Body of pancreas (tissue), 4 donors: ENCODE results near the gene CFAP54. TPM values are rescaled to one million over a fixed set of nuclear protein-coding genes. Genes with fewer than 3 reads are reported as not detected.
"Not testable (repeated sequence)": the region's sequence is repeated elsewhere in the genome, so short reads cannot be mapped to it uniquely, and the experiment has no call there.

Experiments used
- ATAC-seq: fragments of 150-250 bp; one replicate; pipeline ENCODE4 v1.9.1; 2016
- DNase-seq, 4 donors: peaks; one replicate each; pipeline ENCODE4 v3.0.0-alpha.2; 2019
- H3K27ac ChIP-seq, 4 donors: fragments of 200-600 bp; sonication (generic); 1 replicate in 3 of 4; 2 replicates in 1 of 4; pipeline versions ENCODE4 v1.5.1 to v1.6.1; 2016 to 2019; ENCODE audit warnings: mild to moderate bottlenecking in 1 of 4, mixed read lengths in 1 of 4, moderate library complexity in 1 of 4
- H3K27me3 ChIP-seq, 2 donors: fragments of 200-600 bp; sonication (generic); one replicate each; pipeline ENCODE4 v1.6.0; 2016; ENCODE audit warnings: mild to moderate bottlenecking in 1 of 2
- H3K36me3 ChIP-seq, 2 donors: fragments of 200-600 bp; sonication (generic); replicated peaks in 1 of 2; 2 replicates each; pipeline ENCODE4 v1.5.1; 2016; ENCODE audit warnings: low read depth in 2 of 2; ENCODE audit not compliant: insufficient read depth in 1 of 2
- H3K4me1 ChIP-seq: fragments of 200-600 bp; sonication (generic); one replicate; pipeline ENCODE4 v1.6.0; 2016
- H3K4me3 ChIP-seq, 2 donors: fragments of 200-600 bp; sonication (generic); 1 replicate in 1 of 2; 2 replicates in 1 of 2; pipeline ENCODE4 v1.5.1; 2016 to 2019
- H3K9me3 ChIP-seq, 3 donors: fragments of 200-600 bp; sonication (generic); 1 replicate in 2 of 3; 2 replicates in 1 of 3; pipeline ENCODE4 v1.5.1; 2016
- POLR2A ChIP-seq, 3 donors: fragments of 450-650 bp; IDR thresholded peaks; one replicate each; pipeline ENCODE4 v1.6.1; 2016; ENCODE audit warnings: antibody characterized with exemption in 3 of 3, mild to moderate bottlenecking in 2 of 3
- WGBS, 2 donors: methylation state at CpG; one replicate each; pipeline ENCODE4 v1.1.5; 2017; 5-methylcytosine and 5-hydroxymethylcytosine counted together
- intact Hi-C: fragments of 100-400 bp; cut with DNase I; formaldehyde crosslinking; loops from one replicate; pipeline ENCODE4 v1.15.1; 2023
- total RNA-seq, 2 donors: library from RNA; depleted of rRNA; stranded (reverse); fragments of >200 nt; gene quantifications; one replicate each; pipeline ENCODE4 v1.1.0, GENCODE V29; 2016
- TF ChIP-seq, protein P1 (sequence below), 7 experiments: fragments of 450-650 bp in 4 of 7; fragments of 200-600 bp in 3 of 7; sonication (generic) in 3 of 7; IDR thresholded peaks; one replicate each; pipeline ENCODE4 v1.5.1; 2016 to 2019; ENCODE audit warnings: antibody characterized with exemption in 7 of 7

CFAP54 gene
- total RNA-seq, 2 donors from 2014 or later: 0.52 TPM; not detected in 1

- Histone ChIP-seq H3K27ac (no peak overlapping the region), H3K4me1 (no peaks in the 10 kb centered on the region), H3K27me3 (no peaks in the 10 kb centered on the region), H3K36me3 (no peaks in the 10 kb centered on the region), H3K9me3 (no peaks in the 10 kb centered on the region), H3K4me3 (no peak overlapping the region)
- no peak for ATAC-seq
- no peak for DNase-seq
- intact Hi-C loops: no loop called here
- TF ChIP-seq, protein P1, sequence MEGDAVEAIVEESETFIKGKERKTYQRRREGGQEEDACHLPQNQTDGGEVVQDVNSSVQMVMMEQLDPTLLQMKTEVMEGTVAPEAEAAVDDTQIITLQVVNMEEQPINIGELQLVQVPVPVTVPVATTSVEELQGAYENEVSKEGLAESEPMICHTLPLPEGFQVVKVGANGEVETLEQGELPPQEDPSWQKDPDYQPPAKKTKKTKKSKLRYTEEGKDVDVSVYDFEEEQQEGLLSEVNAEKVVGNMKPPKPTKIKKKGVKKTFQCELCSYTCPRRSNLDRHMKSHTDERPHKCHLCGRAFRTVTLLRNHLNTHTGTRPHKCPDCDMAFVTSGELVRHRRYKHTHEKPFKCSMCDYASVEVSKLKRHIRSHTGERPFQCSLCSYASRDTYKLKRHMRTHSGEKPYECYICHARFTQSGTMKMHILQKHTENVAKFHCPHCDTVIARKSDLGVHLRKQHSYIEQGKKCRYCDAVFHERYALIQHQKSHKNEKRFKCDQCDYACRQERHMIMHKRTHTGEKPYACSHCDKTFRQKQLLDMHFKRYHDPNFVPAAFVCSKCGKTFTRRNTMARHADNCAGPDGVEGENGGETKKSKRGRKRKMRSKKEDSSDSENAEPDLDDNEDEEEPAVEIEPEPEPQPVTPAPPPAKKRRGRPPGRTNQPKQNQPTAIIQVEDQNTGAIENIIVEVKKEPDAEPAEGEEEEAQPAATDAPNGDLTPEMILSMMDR (IDR thresholded peaks at IDR 0.05): no peak
- no peak for TF ChIP-seq POLR2A (IDR thresholded peaks at IDR 0.05)
Observed at GRCh38 chr12:96454396-96454795, 35.0 kb upstream of the CFAP54 start.

DNA sequence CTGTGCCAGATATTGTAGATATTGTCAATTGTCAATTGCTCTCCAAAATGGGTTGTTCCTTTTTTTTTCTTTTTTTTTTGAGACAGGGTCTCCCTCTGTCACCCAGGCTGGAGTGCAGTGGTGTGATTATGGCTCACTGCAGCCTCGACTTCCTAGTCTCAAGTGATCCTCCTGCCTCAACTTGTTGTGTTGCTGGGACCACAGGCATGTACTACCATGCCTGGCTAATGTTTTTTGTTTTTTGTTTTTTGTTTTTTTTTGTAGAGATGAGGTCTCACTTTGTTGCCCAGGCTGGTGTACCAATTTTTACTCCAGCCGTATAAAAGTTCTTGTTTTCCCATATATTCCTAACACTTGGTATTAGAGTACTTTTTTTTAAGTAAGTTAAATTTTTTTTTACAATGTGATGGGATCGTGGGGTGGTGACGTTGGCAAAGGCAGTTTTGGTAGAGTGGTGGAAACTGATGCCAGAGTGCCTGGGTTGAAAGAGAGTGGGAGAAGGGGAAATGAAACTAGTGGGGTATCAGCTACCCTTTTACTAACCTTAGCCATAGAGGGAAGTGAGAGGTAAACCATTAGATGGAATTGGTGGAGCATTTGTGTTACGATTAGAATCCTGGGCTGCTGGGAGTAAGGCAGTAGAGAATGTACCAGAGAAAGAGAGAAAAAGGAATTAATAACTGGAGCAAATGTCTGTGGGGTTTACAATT lies 33.0 kb upstream of the CFAP54 start:
- H3K4me1 ChIP-seq: no peaks in the 10 kb centered on the region
- ATAC-seq: no peak
- TF ChIP-seq POLR2A (IDR thresholded peaks at IDR 0.05): no peak
- TF ChIP-seq, protein P1 (IDR thresholded peaks at IDR 0.05): no peak
- H3K4me3 ChIP-seq: no peak overlapping the region
- DNase-seq: no peak
- H3K9me3 ChIP-seq: no peaks in the 10 kb centered on the region
- H3K27ac ChIP-seq: no peak overlapping the region
- intact Hi-C loops: no loop called here
- 69 to 70% methylated on average over 5 of the region's 5 CpGs for WGBS, 2 donors
- no peaks in the 10 kb centered on the region for H3K27me3 ChIP-seq
- H3K36me3 ChIP-seq: no peaks in the 10 kb centered on the region

DNA sequence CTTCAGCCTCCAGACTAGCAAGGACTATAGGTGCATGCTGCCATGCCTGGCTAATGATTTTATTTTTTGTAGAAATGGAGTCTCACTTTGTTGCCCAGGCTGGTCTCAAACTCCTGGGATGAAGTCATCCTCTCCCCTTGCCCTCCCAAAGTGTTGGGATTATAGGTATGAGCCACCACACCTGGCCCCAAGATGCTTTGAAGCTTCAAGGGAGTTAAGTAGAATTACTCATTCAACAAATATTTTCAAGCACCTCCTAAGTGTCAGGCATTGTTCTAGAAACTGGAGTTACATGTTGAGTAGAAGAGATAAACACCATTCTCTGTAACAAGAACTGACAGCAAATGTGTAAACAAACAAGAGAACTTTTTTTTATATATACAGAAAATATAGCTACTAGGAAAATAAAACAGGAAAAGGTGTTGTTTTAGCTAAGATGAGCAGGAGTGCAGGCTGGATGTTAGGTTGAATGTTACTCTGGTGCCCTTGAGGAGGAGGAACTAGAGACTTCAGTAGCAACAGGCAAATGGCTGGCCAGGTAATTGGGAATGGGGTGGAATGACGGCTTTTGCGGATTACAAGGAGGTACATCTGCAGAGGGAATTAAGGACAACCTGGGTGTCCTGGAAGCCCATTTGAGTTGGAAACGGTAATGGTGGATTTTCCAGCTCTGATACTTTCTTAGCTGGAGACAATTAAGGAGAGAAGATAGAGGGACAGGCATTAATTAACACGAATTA lies 32.0 kb upstream of the CFAP54 start:
- no peak overlapping the region for H3K27ac ChIP-seq
- 75 to 78% methylated on average over 4 of the region's 4 CpGs for WGBS, 2 donors
- intact Hi-C loops: no loop called here
- DNase-seq (no peak), ATAC-seq (no peak)
- H3K27me3 ChIP-seq: no peaks in the 10 kb centered on the region
- H3K4me3 ChIP-seq: no peak overlapping the region
- no peaks in the 10 kb centered on the region for H3K4me1 ChIP-seq
- no peak for TF ChIP-seq POLR2A (IDR thresholded peaks at IDR 0.05)
- TF ChIP-seq, protein P1 (IDR thresholded peaks at IDR 0.05): no peak
- no peaks in the 10 kb centered on the region for H3K36me3 ChIP-seq
- no peaks in the 10 kb centered on the region for H3K9me3 ChIP-seq

- H3K4me3 ChIP-seq, ATAC-seq, H3K27ac ChIP-seq, DNase-seq, H3K27me3 ChIP-seq, H3K4me1 ChIP-seq, intact Hi-C loops, H3K9me3 ChIP-seq, H3K36me3 ChIP-seq: not testable (repeated sequence)
- WGBS, 2 donors: 78 to 82% methylated on average over 6 of the region's 6 CpGs
Observed at GRCh38 chr12:96459281-96459680, 30.1 kb upstream of the CFAP54 start.

DNA sequence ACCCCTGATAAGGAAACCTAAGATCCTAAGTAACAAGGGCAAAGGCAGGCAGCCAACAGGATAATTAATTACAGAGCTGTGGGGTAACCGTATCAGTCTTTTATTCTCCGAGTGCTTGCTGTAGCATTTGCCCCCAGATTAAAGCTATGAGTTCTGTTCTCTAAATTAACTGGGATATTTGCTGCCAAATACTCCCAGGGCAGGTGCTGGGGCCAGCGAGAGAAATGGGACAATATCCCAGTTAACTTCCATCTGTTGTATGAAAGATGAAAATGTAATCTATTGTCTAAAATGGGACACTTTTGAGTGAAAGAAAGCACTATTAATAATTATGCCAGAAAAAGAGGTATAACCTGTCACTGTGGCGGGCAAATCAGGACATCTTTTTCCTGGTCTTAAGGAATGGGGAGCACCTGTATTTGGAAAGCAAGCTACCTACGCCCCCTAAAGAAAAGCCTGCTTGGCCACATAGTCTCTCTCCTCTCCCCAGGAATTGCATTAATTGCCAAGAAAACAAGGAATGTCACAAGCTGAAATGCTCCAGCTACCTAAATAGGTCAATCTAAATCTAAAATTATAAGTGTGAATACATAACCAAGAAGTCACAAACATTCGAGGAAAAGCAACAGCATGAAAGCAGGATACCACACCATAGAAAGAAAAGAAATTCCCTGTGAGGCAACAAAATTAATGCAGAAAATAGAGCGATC lies 26.7 kb upstream of the CFAP54 start:
- Histone ChIP-seq H3K36me3 (no peaks in the 10 kb centered on the region), H3K9me3 (no peaks in the 10 kb centered on the region), H3K4me3 (no peak overlapping the region), H3K4me1 (no peaks in the 10 kb centered on the region), H3K27me3 (no peaks in the 10 kb centered on the region), H3K27ac (no peak overlapping the region)
- ATAC-seq (no peak), DNase-seq (no peak)
- TF ChIP-seq POLR2A (IDR thresholded peaks at IDR 0.05): no peak
- TF ChIP-seq, protein P1 (IDR thresholded peaks at IDR 0.05): no peak
- intact Hi-C loops: no loop called here
- WGBS, 2 donors: 58 to 64% methylated on average over 7 of the region's 7 CpGs
